Spinal cord (tissue), 10 donors: ENCODE results near the gene VGLL3. TPM values are rescaled to one million over a fixed set of nuclear protein-coding genes. Genes with fewer than 3 reads are reported as not detected.

Experiments used
- DNase-seq, 6 donors: peaks; one replicate each; pipeline versions ENCODE4 v3.0.0 to v3.0.0-alpha.2; 2013 to 2015; ENCODE audit warnings: low spot score in 6 of 6, low read depth in 4 of 6
- H3K27ac ChIP-seq: one replicate; pipeline ENCODE4 v1.5.1; 2013; ENCODE audit warnings: low read depth, low read length, control low read depth
- H3K27me3 ChIP-seq: one replicate; pipeline ENCODE4 v1.6.1; 2013; ENCODE audit warnings: low read length; ENCODE audit not compliant: control insufficient read depth, insufficient read depth
- H3K36me3 ChIP-seq: one replicate; pipeline ENCODE4 v1.6.1; 2013; ENCODE audit warnings: low read length; ENCODE audit not compliant: control insufficient read depth, insufficient read depth
- H3K4me1 ChIP-seq: one replicate; pipeline ENCODE4 v1.6.1; 2013; ENCODE audit warnings: low read length; ENCODE audit not compliant: control insufficient read depth, insufficient read depth
- H3K4me3 ChIP-seq: one replicate; pipeline ENCODE4 v1.5.1; 2013; ENCODE audit warnings: low read depth, low read length, control low read depth
- H3K9me3 ChIP-seq: one replicate; pipeline ENCODE4 v1.6.1; 2013; ENCODE audit warnings: low read length; ENCODE audit not compliant: control insufficient read depth, insufficient read depth
- WGBS: methylation state at CpG from one replicate; pipeline ENCODE4 v1.1.5; 2013; ENCODE audit warnings: missing lambda C conversion rate; ENCODE audit not compliant: insufficient coverage; 5-methylcytosine and 5-hydroxymethylcytosine counted together
- polyA plus RNA-seq, 2 donors: library from polyadenylated mRNA; unstranded; fragments of 120-200 nt; gene quantifications; one replicate each; pipeline ENCODE4 v1.2.1, GENCODE V29; 2013; ENCODE audit not compliant: insufficient read length in 2 of 2
- total RNA-seq, 2 donors: library from RNA; depleted of rRNA in 1 of 2; stranded (reverse); fragments of 120-200 nt in 1 of 2; fragments of >200 nt in 1 of 2; gene quantifications; one replicate each; pipeline versions ENCODE4 v1.2.3 to v1.2.4, GENCODE V29; 2013 to 2014
- donor health status: healthy.

The VGLL3 gene
- total and polyA plus RNA-seq, 4 donors, result 2.8 to 17.5 (median 5.3) TPM

DNA sequence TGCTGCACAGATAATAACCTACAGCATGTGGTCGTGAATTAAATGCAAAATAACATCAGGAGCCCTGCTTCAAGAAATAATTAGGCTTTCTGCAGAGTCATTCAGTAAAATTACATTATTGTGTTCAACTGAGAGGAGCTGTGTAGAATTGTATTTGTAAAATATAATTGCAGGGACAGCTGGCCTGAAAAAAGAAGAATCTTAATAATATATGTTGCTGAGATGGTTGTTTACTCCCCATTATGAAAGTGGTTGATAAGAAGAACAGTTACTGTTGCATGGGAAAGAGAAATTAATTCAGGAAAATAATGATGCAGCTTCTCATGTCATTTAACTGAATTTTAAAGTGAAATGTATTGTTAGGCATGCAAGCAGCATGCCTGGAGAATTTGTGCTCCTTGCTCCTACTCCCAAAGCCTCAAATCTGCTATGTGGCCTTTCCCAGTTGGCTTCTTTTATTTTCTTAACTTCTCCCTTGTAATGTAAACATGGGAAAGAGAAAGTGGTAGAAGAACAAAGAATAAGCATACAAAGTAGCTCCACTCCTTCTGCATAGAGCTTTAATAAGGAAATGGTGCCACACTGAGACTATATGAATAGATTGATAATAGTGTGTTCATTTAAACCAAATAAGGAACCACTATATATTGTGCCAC lies 100.1 kb downstream of the VGLL3 start:
- no peaks in the 10 kb centered on the region for H3K27me3 ChIP-seq
- no peaks in the 10 kb centered on the region for H3K4me1 ChIP-seq
- WGBS, result 40% methylated on average over 1 of the region's 1 CpG
- H3K4me3 ChIP-seq, result no peak overlapping the region
- peak in 2 of 6 donors; percentile 16 to 82 for DNase-seq
- H3K27ac ChIP-seq, result no peak overlapping the region
- no peaks in the 10 kb centered on the region for H3K9me3 ChIP-seq
- no peaks in the 10 kb centered on the region for H3K36me3 ChIP-seq

Other genes with a start within 250 kb of the VGLL3 start
- 10 to 100 TPM; 26.7 to 51.8 TPM for gene CHMP2B, start 236.2 kb upstream of the VGLL3 start, total RNA-seq
- 10 to 100 TPM; 56.9 to 70.5 TPM for gene CHMP2B, start 236.2 kb upstream of the VGLL3 start, polyA plus RNA-seq